ENCODE results near the gene CPEB4. TPM values are rescaled to one million over a fixed set of nuclear protein-coding genes. Genes with fewer than 3 reads are reported as not detected.

The CPEB4 gene
- total and polyA plus RNA-seq, 2 of the 4 experiments (the other 2 are of a cell fraction): 7.8 to 22.6 TPM

DNA sequence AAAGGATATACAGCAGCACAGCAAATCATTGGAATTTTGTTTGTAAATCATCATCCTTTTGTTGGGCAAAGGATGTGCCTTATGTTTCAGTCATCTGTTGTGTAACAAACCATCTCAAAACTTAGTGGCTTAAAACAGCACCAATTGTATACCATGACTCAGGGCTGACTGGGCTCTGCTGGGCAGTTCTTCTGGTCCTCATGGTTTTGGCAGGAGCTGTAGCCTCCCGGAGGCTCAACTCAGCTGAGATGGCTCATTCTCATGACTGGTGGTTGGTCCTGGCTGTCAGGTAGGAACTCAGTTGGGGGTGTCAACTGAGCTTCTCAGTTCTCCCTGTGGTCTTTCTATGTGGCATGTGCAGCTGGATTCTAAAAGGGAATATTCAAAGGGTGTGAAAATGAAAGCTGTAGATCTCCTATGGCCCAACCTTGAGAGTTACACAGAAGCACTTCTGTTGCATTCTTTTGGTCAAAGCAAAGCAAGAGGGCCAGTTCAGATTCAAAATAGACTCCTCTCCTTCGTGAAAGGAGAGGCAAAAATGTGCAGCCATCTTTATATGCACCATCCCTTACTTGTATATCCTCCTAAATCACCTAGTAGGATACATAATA is 39.1 kb upstream of the CPEB4 start:
- TF ChIP-seq MXI1 (IDR thresholded peaks at IDR 0.05; ENCODE audit: borderline replicate concordance, low read depth, low read length) (no peak), MAZ (IDR thresholded peaks at IDR 0.05; ENCODE audit: borderline replicate concordance, low read depth, low read length) (no peak), BHLHE40 (IDR thresholded peaks at IDR 0.05; ENCODE audit: low read depth, low read length) (no peak), MAFK (IDR thresholded peaks at IDR 0.05; ENCODE audit: low read depth, low read length) (no peak), RFX5 (IDR thresholded peaks at IDR 0.05; ENCODE audit: low read depth, low read length) (no peak), FOS (IDR thresholded peaks at IDR 0.05; ENCODE audit: low read depth, low read length) (no peak), NFE2L2 (IDR thresholded peaks at IDR 0.05; ENCODE audit: low read depth, low read length) (no peak), CHD1 (IDR thresholded peaks at IDR 0.05; ENCODE audit: low read depth, low read length) (no peak), RAD21 (IDR thresholded peaks at IDR 0.05; ENCODE audit: low read length) (no peak)
- TF ChIP-seq, protein P1, sequence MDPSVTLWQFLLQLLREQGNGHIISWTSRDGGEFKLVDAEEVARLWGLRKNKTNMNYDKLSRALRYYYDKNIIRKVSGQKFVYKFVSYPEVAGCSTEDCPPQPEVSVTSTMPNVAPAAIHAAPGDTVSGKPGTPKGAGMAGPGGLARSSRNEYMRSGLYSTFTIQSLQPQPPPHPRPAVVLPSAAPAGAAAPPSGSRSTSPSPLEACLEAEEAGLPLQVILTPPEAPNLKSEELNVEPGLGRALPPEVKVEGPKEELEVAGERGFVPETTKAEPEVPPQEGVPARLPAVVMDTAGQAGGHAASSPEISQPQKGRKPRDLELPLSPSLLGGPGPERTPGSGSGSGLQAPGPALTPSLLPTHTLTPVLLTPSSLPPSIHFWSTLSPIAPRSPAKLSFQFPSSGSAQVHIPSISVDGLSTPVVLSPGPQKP (IDR thresholded peaks at IDR 0.05; ENCODE audit: borderline replicate concordance, low read depth, low read length): no peak
- TF ChIP-seq, protein P2, sequence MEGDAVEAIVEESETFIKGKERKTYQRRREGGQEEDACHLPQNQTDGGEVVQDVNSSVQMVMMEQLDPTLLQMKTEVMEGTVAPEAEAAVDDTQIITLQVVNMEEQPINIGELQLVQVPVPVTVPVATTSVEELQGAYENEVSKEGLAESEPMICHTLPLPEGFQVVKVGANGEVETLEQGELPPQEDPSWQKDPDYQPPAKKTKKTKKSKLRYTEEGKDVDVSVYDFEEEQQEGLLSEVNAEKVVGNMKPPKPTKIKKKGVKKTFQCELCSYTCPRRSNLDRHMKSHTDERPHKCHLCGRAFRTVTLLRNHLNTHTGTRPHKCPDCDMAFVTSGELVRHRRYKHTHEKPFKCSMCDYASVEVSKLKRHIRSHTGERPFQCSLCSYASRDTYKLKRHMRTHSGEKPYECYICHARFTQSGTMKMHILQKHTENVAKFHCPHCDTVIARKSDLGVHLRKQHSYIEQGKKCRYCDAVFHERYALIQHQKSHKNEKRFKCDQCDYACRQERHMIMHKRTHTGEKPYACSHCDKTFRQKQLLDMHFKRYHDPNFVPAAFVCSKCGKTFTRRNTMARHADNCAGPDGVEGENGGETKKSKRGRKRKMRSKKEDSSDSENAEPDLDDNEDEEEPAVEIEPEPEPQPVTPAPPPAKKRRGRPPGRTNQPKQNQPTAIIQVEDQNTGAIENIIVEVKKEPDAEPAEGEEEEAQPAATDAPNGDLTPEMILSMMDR (conservative IDR thresholded peaks at IDR 0.05; ENCODE audit: low read depth, low read length): no peak
- peaks cover 20% of the 10 kb centered on the region for H3K27me3 ChIP-seq (ENCODE audit: control insufficient read depth, insufficient read depth, low read length)
- no peak overlapping the region for H2AK9ac ChIP-seq (replicated peaks; ENCODE audit: low read depth, low read length, poor library complexity)
- no peak overlapping the region for H3K27ac ChIP-seq (ENCODE audit: insufficient read depth, low read length)
- H3K4me1 ChIP-seq (ENCODE audit: control insufficient read depth, insufficient read depth, low read length): no peaks in the 10 kb centered on the region
- no peaks in the 10 kb centered on the region for H3K36me3 ChIP-seq (ENCODE audit: control insufficient read depth, insufficient read depth, low read length)
- no peaks in the 10 kb centered on the region for H4K20me1 ChIP-seq (ENCODE audit: insufficient read depth, low read length)
- H4K91ac ChIP-seq (ENCODE audit: insufficient read depth, low read depth, low read length): no peak overlapping the region
- no peaks in the 10 kb centered on the region for H3K9me1 ChIP-seq (ENCODE audit: insufficient read depth, low read length)
- ATAC-seq (ENCODE audit: low read depth) (no peak), DNase-seq (peak; percentile 24)
- ChIA-PET POLR2A (ENCODE audit: unreplicated experiment) (no interaction called here), CTCF (interaction anchor here (1.1 to 1.2 kb wide), 2 partner anchors 20 to 28 kb away, joined by 3 read pairs; no protein-coding TSS in a partner anchor)
- H2BK5ac ChIP-seq (ENCODE audit: low read depth, low read length, poor library complexity, severe bottlenecking): no peak overlapping the region
- no peak overlapping the region for H4K5ac ChIP-seq (ENCODE audit: low read depth, low read length)
- in situ Hi-C loops (cut with MboI; ENCODE audit: low sequenced_read_pairs): no loop called here
- no peak overlapping the region for H2AFZ ChIP-seq (replicated peaks; ENCODE audit: low read length, poor library complexity)
- no peak overlapping the region for H3K4me2 ChIP-seq (ENCODE audit: low read depth, low read length)
- H3K56ac ChIP-seq (ENCODE audit: extremely low read depth, insufficient read depth, low read length): no peak overlapping the region
- no peak overlapping the region for H2BK20ac ChIP-seq (ENCODE audit: low read depth, low read length)
- no peak overlapping the region for H3K4me3 ChIP-seq (ENCODE audit: insufficient read depth, low read depth, low read length)
- no peak overlapping the region for H3K9ac ChIP-seq (ENCODE audit: low read depth, low read length)
- H3K14ac ChIP-seq (replicated peaks; ENCODE audit: low read depth, low read length): no peak overlapping the region
- H3K23ac ChIP-seq (ENCODE audit: low read depth, low read length): no peak overlapping the region
- BruUV-seq (replicated peaks): no TSS peak
- intact Hi-C loops (cut with micrococcal nuclease): no loop called here
- peaks cover 12% of the 10 kb centered on the region for H3K9me3 ChIP-seq (ENCODE audit: control insufficient read depth, insufficient read depth, low read length)
- no peaks in the 10 kb centered on the region for H3K79me1 ChIP-seq (ENCODE audit: low read depth in 1 of 2, low read length in 2 of 2)
- dilution Hi-C loops (cut with HindIII; ENCODE audit: low sequenced_read_pairs, unreplicated experiment): no loop called here
- no peak overlapping the region for H3K18ac ChIP-seq (ENCODE audit: low read depth, low read length)
- H3K4ac ChIP-seq (ENCODE audit: low read depth, low read length): no peak overlapping the region
- WGBS, 2 experiments (ENCODE audit: extremely low coverage in 2 of 2, insufficient read length in 1 of 2): 17% methylated on average over 1 of the region's 2 CpGs; no CpG with 5 or more reads in 1 of the 2 experiments
- H2BK120ac ChIP-seq (ENCODE audit: low read depth, low read length): no peak overlapping the region
- no peak overlapping the region for H2AK5ac ChIP-seq (ENCODE audit: low read depth, low read length)
- no peak overlapping the region for H4K8ac ChIP-seq (ENCODE audit: low read depth in 2 of 2, low read length in 2 of 2)
- H2BK15ac ChIP-seq (ENCODE audit: low read depth, low read length): no peak overlapping the region

All from IMR-90 (cell line).